ENCODE measurements around the gene NUMA1.

The NUMA1 gene

DNA sequence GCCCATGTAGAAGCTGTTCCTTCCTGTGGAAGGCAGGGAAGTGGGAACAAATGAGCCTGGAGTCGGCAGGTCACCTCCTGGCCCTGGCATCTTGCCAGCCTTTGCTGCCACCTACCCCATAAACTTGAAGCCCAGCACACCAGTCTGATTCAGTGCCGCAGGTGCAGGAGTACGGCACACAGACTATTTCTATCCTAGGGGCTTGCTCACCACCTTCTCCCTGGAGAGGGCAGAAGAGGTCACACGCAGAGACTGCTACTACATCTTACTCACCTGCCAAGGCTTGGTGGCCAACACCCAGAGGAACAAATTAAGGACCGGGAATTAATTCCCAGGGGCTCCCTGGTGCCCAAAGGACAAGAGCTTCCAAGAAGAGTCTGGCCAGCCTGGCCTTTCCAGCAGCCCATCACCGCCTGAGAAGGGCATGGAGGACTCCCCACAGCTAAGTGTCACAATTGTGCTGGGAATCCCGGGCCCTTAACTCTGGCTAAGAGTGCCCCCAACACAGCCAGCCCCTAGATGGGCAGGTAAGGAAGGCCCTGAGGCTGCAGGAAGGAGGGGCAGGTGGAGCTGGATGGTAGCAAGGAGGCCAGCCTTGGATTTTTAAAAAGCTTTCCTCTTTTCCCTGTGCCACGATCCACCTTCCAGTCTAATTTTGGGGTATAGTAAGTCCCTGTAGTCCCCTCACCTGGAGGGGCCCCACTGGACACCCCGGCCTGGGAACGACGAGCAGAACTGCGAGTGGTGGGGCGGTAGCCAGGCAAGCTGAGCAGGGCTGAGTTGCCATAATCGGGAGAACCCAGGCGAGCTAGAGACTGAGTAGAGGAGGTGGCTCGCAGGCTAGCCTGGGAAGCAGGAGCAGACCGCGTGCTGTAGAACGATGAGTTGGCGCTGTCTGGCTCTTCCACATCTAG is 74.7 kb downstream of the NUMA1 start:
- TF ChIP-seq FOXP2 (optimal IDR thresholded peaks at IDR 0.05; ENCODE audit: control extremely low read depth, extremely low read length, insufficient read depth), result no peak
- TF ChIP-seq POLR2AphosphoS5 (IDR thresholded peaks at IDR 0.05; ENCODE audit: borderline replicate concordance, low read depth, low read length), result no peak; the same call in 1 of the 2 replicates
- TF ChIP-seq EZH2 (IDR thresholded peaks at IDR 0.05), result no peak
- Histone ChIP-seq H3K9ac (ENCODE audit: insufficient read length) (no peak overlapping the region), H3K27ac (no peak overlapping the region), H3K36me3 (ENCODE audit: insufficient read depth, low read length) (peaks cover 80% of the 10 kb centered on the region), H3K9me3 (ENCODE audit: low read depth, low read length) (no peaks in the 10 kb centered on the region), H3K4me3 (no peak overlapping the region)
- no peak for DNase-seq (ENCODE audit: low read depth, low spot score)

DNA sequence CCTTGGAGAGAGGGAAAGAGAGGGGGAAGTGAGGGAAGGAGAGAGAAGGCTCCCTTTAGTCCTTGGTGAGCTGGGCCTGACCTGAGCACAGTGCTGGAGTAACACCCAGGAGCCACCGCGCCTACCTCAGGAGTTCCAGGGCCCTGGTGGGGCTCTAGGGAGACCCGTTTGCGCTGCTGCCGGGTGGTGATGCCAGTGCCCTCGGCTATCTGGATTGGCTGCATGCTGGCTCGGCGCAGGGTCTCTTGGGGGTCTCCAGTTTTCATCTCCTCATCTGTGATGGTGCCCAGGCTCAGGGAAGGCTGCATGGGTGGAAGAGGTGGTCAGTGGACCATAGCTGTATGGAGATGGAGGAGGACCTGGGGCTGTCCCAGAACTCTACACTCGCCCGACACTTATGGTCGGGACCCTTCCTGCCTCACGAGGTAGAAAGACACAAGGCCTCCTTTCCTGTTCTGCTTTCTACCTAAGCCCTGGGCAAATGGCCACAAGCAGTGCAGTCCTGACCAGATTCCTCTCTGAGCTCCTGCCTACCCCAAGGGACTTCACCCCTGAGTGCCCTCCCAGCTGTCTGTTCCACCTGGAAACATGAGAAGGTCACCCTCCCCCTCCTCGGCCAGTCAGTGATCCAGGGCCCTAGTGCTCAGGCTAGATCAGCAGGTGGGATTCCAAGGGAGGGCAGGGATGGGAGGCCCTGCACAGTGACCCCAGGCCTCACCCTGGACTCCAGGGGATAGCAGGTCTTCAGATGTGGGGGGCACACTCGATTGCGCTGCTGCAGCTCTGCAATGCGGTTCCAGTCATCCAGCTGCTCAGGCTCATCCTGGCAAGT is 75.6 kb downstream of the NUMA1 start:
- TF ChIP-seq FOXP2 (optimal IDR thresholded peaks at IDR 0.05; ENCODE audit: control extremely low read depth, extremely low read length, insufficient read depth), result no peak
- TF ChIP-seq EZH2 (IDR thresholded peaks at IDR 0.05), result no peak
- no peak; the same call in 1 of the 2 replicates for TF ChIP-seq POLR2AphosphoS5 (IDR thresholded peaks at IDR 0.05; ENCODE audit: borderline replicate concordance, low read depth, low read length)
- DNase-seq (ENCODE audit: low read depth, low spot score), result no peak
- no peak overlapping the region for H3K9ac ChIP-seq (ENCODE audit: insufficient read length)
- no peaks in the 10 kb centered on the region for H3K9me3 ChIP-seq (ENCODE audit: low read depth, low read length)
- no peak overlapping the region for H3K4me3 ChIP-seq
- peaks cover 73% of the 10 kb centered on the region for H3K36me3 ChIP-seq (ENCODE audit: insufficient read depth, low read length)
- no peak overlapping the region for H3K27ac ChIP-seq

DNA sequence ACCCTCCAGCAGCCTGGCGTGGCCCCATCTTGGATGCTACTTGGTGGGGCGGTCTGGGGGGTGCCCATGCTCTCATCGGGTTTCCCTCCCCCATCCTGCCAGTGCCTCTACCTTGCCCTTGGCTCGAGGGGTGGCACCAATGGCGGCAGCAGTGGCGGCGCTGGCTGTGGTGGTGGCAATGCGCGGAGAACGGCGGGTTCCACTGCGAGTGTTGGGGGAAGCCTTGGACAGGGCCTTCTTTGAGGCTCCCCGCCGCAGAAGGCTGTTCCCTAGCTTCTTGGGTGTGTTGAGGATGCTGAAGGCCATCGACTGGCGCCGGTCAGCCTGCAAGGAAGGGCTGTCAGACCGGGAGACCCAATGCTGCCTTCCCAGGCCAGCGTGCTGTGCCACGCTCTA is 76.6 kb downstream of the NUMA1 start:
- no peak for DNase-seq (ENCODE audit: low read depth, low spot score)
- H3K27ac ChIP-seq, result no peak overlapping the region
- H3K36me3 ChIP-seq (ENCODE audit: insufficient read depth, low read length), result peaks cover 66% of the 10 kb centered on the region
- TF ChIP-seq POLR2AphosphoS5 (IDR thresholded peaks at IDR 0.05; ENCODE audit: borderline replicate concordance, low read depth, low read length) (no peak; the same call in 1 of the 2 replicates), FOXP2 (optimal IDR thresholded peaks at IDR 0.05; ENCODE audit: control extremely low read depth, extremely low read length, insufficient read depth) (no peak), EZH2 (IDR thresholded peaks at IDR 0.05) (no peak)
- H3K4me3 ChIP-seq, result no peak overlapping the region
- H3K9ac ChIP-seq (ENCODE audit: insufficient read length), result no peak overlapping the region
- no peaks in the 10 kb centered on the region for H3K9me3 ChIP-seq (ENCODE audit: low read depth, low read length)

DNA sequence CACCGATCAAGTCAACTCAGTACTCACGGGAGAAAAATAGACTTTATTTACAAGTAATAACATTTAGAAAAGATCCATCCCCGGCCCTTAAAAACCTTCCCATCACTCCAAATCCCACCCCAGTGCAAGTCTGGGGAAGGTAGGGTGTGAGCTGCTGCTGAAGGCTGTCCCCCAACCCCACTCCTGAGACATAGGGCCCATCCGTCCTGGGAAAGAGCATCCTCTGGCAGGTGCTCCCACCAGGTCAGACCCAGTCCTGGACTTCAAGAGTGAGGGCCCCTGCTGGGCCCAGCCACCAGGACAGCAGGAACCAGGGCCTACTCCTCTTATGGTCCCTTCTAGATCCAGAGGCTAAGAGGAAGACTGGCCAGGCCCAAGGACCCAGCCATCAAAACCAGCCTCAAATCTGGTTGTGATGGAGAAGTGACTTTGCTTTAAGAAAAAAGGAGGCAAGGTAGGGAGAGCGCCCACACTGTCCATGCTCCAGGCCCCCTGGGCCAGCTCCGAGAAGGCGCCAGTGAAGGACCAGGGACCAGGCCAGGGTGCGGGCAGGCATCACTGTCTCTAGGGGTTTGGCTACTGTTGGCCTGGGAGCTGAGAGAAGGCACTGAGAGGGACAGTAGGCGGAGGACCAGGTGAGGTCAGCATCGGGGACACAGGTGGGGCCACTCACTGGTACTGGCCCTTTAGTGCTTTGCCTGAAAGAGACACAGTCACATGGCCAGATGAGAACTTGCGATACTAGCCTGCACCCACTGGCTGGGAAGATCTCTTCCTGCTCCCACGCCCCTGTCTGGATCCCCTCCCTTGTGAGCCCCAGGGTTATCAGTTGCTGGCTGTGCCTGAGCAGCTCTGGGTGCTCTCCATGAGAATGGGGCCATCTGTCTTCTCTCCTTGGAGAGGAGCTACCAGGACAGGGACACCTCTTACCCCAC is 77.2 kb downstream of the NUMA1 start:
- TF ChIP-seq EZH2 (IDR thresholded peaks at IDR 0.05) (no peak), FOXP2 (optimal IDR thresholded peaks at IDR 0.05; ENCODE audit: control extremely low read depth, extremely low read length, insufficient read depth) (no peak)
- no peak overlapping the region for H3K9ac ChIP-seq (ENCODE audit: insufficient read length)
- H3K9me3 ChIP-seq (ENCODE audit: low read depth, low read length), result no peaks in the 10 kb centered on the region
- H3K4me3 ChIP-seq, result no peak overlapping the region
- no peak for DNase-seq (ENCODE audit: low read depth, low spot score)
- H3K36me3 ChIP-seq (ENCODE audit: insufficient read depth, low read length), result peaks cover 59% of the 10 kb centered on the region
- no peak overlapping the region for H3K27ac ChIP-seq

DNA sequence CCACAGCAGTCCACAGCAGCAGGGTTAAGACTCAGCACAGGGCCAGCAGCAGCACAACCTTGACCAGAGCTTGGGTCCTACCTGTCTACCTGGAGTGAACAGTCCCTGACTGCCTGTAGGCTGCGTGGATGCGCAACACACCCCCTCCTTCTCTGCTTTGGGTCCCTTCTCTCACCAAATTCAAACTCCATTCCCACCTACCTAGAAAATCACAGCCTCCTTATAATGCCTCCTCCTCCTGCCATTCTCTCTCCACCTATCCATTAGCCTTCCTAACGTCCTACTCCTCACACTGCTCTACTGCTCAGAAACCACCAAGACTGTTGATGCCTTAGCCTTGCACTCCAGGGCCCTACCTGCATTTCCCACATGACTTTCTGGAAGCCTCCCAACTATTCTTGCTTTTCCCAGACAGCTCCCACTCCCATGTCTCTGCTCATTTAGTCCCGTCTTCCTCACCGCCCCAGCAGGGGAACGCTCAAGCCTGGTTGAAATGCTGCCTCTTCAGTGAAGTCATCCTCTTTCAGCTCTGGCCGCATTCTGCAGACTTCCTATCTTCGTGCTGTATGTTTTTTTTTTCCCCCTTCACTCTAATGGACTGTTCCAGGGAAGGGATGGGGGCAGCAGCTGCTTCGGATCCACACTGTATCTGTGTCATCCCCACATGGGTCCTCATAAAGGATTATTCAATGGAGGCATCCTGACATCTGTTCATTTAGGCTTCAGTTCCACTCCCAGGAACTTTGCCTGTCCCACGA is 78.3 kb downstream of the NUMA1 start:
- peak overlapping the region; percentile 67; the same call in 1 of the 2 replicates for H3K27ac ChIP-seq
- H3K9ac ChIP-seq (ENCODE audit: insufficient read length), result no peak overlapping the region
- no peak; the same call in 1 of the 2 replicates for TF ChIP-seq POLR2AphosphoS5 (IDR thresholded peaks at IDR 0.05; ENCODE audit: borderline replicate concordance, low read depth, low read length)
- TF ChIP-seq EZH2 (IDR thresholded peaks at IDR 0.05), result no peak
- no peak for TF ChIP-seq FOXP2 (optimal IDR thresholded peaks at IDR 0.05; ENCODE audit: control extremely low read depth, extremely low read length, insufficient read depth)
- peaks cover 48% of the 10 kb centered on the region for H3K36me3 ChIP-seq (ENCODE audit: insufficient read depth, low read length)
- no peak overlapping the region for H3K4me3 ChIP-seq
- DNase-seq (ENCODE audit: low read depth, low spot score), result no peak
- no peaks in the 10 kb centered on the region for H3K9me3 ChIP-seq (ENCODE audit: low read depth, low read length)

DNA sequence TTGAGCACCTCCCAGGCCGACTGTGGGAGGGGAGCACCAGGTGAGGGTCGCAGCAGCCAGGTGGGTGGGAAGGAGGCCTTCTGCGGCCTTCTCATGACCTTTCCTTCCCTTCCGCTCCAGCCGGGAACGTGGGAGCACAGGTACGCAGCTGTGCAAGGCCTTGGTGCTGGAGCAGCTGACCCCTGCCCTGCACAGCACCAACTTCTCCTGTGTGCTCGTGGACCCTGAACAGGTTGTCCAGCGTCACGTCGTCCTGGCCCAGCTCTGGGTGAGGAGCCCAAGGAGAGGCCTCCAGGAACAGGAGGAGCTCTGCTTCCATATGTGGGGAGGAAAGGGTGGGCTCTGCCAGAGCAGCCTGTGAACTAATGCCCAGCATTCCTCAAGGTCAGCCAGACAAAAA is 79.1 kb downstream of the NUMA1 start:
- peaks cover 41% of the 10 kb centered on the region for H3K36me3 ChIP-seq (ENCODE audit: insufficient read depth, low read length)
- H3K9me3 ChIP-seq (ENCODE audit: low read depth, low read length), result no peaks in the 10 kb centered on the region
- TF ChIP-seq POLR2AphosphoS5 (IDR thresholded peaks at IDR 0.05; ENCODE audit: borderline replicate concordance, low read depth, low read length) (no peak), FOXP2 (optimal IDR thresholded peaks at IDR 0.05; ENCODE audit: control extremely low read depth, extremely low read length, insufficient read depth) (no peak), EZH2 (IDR thresholded peaks at IDR 0.05) (no peak)
- H3K27ac ChIP-seq, result no peak overlapping the region
- DNase-seq (ENCODE audit: low read depth, low spot score), result no peak
- no peak overlapping the region for H3K9ac ChIP-seq (ENCODE audit: insufficient read length)
- H3K4me3 ChIP-seq, result no peak overlapping the region

DNA sequence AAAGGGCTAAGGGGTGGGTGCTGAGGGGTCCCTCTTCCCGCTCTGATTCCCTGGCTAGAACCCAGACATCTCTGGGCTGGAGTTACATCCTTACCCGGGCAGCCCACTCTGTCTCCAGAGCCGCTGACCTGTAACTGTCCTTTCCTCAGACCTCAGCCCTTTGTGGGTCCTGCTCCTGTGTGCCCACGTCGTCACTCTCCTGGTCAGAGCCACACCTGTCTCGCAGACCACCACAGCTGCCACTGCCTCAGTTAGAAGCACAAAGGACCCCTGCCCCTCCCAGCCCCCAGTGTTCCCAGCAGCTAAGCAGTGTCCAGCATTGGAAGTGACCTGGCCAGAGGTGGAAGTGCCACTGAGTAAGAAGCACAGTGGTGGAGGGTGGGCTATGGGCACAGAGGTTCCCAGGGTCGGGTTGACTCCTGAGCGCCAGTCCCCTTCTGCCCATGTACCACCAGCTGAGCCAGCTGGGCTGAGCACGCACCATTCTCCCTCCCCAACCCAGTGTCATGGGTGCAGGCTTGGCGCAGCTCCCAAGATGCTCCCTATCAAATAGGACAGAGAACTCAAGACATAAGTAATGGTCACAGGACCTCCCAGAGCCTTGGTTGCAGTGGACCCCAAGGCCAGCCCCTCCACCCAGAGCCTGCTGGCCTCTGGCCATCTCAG is 80.0 kb downstream of the NUMA1 start:
- TF ChIP-seq FOXP2 (optimal IDR thresholded peaks at IDR 0.05; ENCODE audit: control extremely low read depth, extremely low read length, insufficient read depth), result no peak
- no peak for TF ChIP-seq EZH2 (IDR thresholded peaks at IDR 0.05)
- no peak for TF ChIP-seq POLR2AphosphoS5 (IDR thresholded peaks at IDR 0.05; ENCODE audit: borderline replicate concordance, low read depth, low read length)
- peaks cover 31% of the 10 kb centered on the region for H3K36me3 ChIP-seq (ENCODE audit: insufficient read depth, low read length)
- H3K9ac ChIP-seq (ENCODE audit: insufficient read length), result no peak overlapping the region
- H3K4me3 ChIP-seq, result no peak overlapping the region
- no peak overlapping the region for H3K27ac ChIP-seq
- no peaks in the 10 kb centered on the region for H3K9me3 ChIP-seq (ENCODE audit: low read depth, low read length)
- DNase-seq (ENCODE audit: low read depth, low spot score), result no peak

Measured in SK-N-MC (cell line).